ENCODE results near the gene PML.

Gene PML

DNA sequence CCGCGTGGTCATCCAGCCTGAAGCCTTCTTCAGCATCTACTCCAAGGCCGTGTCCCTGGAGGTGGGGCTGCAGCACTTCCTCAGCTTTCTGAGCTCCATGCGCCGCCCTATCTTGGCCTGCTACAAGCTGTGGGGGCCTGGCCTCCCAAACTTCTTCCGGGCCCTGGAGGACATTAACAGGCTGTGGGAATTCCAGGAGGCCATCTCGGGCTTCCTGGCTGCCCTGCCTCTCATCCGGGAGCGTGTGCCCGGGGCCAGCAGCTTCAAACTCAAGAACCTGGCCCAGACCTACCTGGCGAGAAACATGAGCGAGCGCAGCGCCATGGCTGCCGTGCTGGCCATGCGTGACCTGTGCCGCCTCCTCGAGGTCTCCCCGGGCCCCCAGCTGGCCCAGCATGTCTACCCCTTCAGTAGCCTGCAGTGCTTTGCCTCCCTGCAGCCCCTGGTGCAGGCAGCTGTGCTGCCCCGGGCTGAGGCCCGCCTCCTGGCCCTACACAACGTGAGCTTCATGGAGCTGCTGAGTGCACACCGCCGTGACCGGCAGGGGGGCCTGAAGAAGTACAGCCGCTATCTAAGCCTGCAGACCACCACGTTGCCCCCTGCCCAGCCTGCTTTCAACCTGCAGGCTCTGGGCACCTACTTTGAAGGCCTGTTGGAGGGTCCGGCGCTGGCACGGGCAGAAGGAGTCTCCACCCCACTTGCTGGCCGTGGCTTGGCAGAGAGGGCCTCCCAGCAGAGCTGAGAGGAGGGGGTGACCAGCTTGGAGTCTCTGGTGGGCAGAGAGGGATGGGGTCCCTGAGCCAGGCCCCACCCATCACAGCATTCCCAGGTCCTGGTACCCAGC is 50.0 kb downstream of the PML start:
- H4K20me1 ChIP-seq (ENCODE audit: insufficient read depth, low read length): no peaks in the 10 kb centered on the region
- no peak overlapping the region for H3K4me2 ChIP-seq (ENCODE audit: low read length)
- no peak overlapping the region for H3K27ac ChIP-seq (ENCODE audit: low read depth, low read length, poor library complexity, severe bottlenecking)
- H2AFZ ChIP-seq (ENCODE audit: low read length): no peak overlapping the region
- no peaks in the 10 kb centered on the region for H3K9me2 ChIP-seq (ENCODE audit: low read depth, low read length)
- no peak overlapping the region for H3K9ac ChIP-seq (ENCODE audit: low read length)
- H3K4me3 ChIP-seq (ENCODE audit: low read depth, low read length, poor library complexity, severe bottlenecking): no peak overlapping the region
- H3K27me3 ChIP-seq (ENCODE audit: insufficient read depth, low read length): no peaks in the 10 kb centered on the region; the same call in 1 of the 2 replicates
- H3F3A ChIP-seq (ENCODE audit: insufficient read depth, low read length): no peaks in the 10 kb centered on the region
- H3K79me2 ChIP-seq (ENCODE audit: insufficient read depth, low read length): no peaks in the 10 kb centered on the region
- TF ChIP-seq, protein P1, sequence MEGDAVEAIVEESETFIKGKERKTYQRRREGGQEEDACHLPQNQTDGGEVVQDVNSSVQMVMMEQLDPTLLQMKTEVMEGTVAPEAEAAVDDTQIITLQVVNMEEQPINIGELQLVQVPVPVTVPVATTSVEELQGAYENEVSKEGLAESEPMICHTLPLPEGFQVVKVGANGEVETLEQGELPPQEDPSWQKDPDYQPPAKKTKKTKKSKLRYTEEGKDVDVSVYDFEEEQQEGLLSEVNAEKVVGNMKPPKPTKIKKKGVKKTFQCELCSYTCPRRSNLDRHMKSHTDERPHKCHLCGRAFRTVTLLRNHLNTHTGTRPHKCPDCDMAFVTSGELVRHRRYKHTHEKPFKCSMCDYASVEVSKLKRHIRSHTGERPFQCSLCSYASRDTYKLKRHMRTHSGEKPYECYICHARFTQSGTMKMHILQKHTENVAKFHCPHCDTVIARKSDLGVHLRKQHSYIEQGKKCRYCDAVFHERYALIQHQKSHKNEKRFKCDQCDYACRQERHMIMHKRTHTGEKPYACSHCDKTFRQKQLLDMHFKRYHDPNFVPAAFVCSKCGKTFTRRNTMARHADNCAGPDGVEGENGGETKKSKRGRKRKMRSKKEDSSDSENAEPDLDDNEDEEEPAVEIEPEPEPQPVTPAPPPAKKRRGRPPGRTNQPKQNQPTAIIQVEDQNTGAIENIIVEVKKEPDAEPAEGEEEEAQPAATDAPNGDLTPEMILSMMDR (IDR thresholded peaks at IDR 0.05; ENCODE audit: low read length): no peak
- no peak for TF ChIP-seq EZH2 (IDR thresholded peaks at IDR 0.05; ENCODE audit: borderline replicate concordance, low read length)
- H3K9me3 ChIP-seq (ENCODE audit: low read length): no peaks in the 10 kb centered on the region
- H3K4me1 ChIP-seq (ENCODE audit: insufficient read depth, low read length, severe bottlenecking): no peaks in the 10 kb centered on the region
- no peaks in the 10 kb centered on the region for H3K36me3 ChIP-seq (ENCODE audit: insufficient read depth, low read length)

DNA sequence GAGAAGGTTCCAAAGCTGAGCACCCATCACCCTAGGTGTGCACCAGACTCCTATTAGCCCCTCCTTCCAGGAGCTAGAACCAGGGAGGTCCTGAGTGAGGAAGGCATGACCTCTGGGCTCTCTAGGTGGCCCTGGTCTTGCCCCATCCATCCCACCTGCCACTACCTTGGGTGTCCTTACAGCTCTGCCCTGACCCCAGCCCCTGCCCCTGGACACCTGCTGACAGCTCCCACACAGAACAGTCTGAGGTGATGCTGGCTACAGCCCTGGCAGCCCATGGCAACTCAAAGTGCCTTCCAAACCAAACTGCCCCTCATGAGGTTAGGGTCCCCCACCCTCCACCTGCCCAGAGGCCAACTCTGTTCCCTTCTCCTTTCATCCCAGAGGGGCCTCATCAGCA is 50.7 kb downstream of the PML start:
- no peak overlapping the region for H3K27ac ChIP-seq (ENCODE audit: low read depth, low read length, poor library complexity, severe bottlenecking)
- no peak overlapping the region for H2AFZ ChIP-seq (ENCODE audit: low read length)
- H3K36me3 ChIP-seq (ENCODE audit: insufficient read depth, low read length): no peaks in the 10 kb centered on the region
- no peaks in the 10 kb centered on the region for H3K4me1 ChIP-seq (ENCODE audit: insufficient read depth, low read length, severe bottlenecking)
- H3K4me3 ChIP-seq (ENCODE audit: low read depth, low read length, poor library complexity, severe bottlenecking): no peak overlapping the region
- TF ChIP-seq, protein P1 (IDR thresholded peaks at IDR 0.05; ENCODE audit: low read length): no peak
- no peak for TF ChIP-seq EZH2 (IDR thresholded peaks at IDR 0.05; ENCODE audit: borderline replicate concordance, low read length)
- H4K20me1 ChIP-seq (ENCODE audit: insufficient read depth, low read length): no peaks in the 10 kb centered on the region
- H3F3A ChIP-seq (ENCODE audit: insufficient read depth, low read length): no peaks in the 10 kb centered on the region
- no peaks in the 10 kb centered on the region for H3K79me2 ChIP-seq (ENCODE audit: insufficient read depth, low read length)
- H3K9me3 ChIP-seq (ENCODE audit: low read length): no peaks in the 10 kb centered on the region
- H3K4me2 ChIP-seq (ENCODE audit: low read length): no peak overlapping the region
- H3K9me2 ChIP-seq (ENCODE audit: low read depth, low read length): no peaks in the 10 kb centered on the region
- H3K9ac ChIP-seq (ENCODE audit: low read length): no peak overlapping the region
- H3K27me3 ChIP-seq (ENCODE audit: insufficient read depth, low read length): no peaks in the 10 kb centered on the region; the same call in 1 of the 2 replicates

DNA sequence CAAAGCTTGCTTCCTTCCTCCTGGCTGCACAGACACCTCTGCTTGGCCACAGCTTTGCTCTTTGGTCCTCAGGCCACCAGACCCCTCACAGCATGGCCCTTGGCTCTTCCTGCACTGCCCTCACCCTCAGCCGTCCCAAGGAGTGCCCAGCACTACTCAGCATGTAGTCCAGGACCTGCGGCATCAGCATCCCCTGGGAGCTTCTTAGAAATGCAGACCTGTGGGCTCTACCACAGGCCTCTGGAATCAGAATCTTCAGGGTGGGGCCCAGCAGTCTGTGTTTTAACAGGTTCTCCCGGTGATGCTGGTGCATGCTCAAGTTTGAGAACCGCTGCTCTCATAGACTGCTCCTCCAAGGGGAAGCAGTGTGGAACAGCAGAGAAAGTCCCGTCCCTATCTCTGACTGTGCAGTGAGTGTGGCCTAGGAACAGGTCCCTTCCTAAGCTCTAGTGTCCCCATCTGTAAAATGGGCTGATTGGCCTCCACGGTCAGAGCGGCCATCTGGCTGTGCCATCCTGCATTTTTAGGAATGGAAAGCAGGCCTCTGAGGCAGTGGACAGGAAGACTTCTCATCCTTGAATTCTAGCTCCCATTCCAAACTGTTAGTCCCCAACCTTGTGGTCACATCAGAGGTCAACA is 51.2 kb downstream of the PML start:
- TF ChIP-seq EZH2 (IDR thresholded peaks at IDR 0.05; ENCODE audit: borderline replicate concordance, low read length): no peak
- TF ChIP-seq, protein P1 (IDR thresholded peaks at IDR 0.05; ENCODE audit: low read length): no peak
- Histone ChIP-seq H2AFZ (ENCODE audit: low read length) (no peak overlapping the region), H3K36me3 (ENCODE audit: insufficient read depth, low read length) (no peaks in the 10 kb centered on the region), H3K27me3 (ENCODE audit: insufficient read depth, low read length) (no peaks in the 10 kb centered on the region; the same call in 1 of the 2 replicates), H3K4me1 (ENCODE audit: insufficient read depth, low read length, severe bottlenecking) (no peaks in the 10 kb centered on the region), H3K27ac (ENCODE audit: low read depth, low read length, poor library complexity, severe bottlenecking) (no peak overlapping the region), H3K9me3 (ENCODE audit: low read length) (no peaks in the 10 kb centered on the region), H3K79me2 (ENCODE audit: insufficient read depth, low read length) (no peaks in the 10 kb centered on the region), H3K4me3 (ENCODE audit: low read depth, low read length, poor library complexity, severe bottlenecking) (no peak overlapping the region), H4K20me1 (ENCODE audit: insufficient read depth, low read length) (no peaks in the 10 kb centered on the region), H3K9ac (ENCODE audit: low read length) (no peak overlapping the region), H3K9me2 (ENCODE audit: low read depth, low read length) (no peaks in the 10 kb centered on the region), H3K4me2 (ENCODE audit: low read length) (no peak overlapping the region), H3F3A (ENCODE audit: insufficient read depth, low read length) (no peaks in the 10 kb centered on the region)

Measured in OCI-LY1 (cell line).